GOT3 (cell line): ENCODE measurements around the gene NSF.

ENCODE experiments used
- DNase-seq: peaks from one replicate; lab custom pipeline; 2025; ENCODE audit warnings: mixed read lengths; lab: John Stamatoyannopoulos, UW

The NSF gene

GRCh38 chr17:46800573-46800972 lies 210.1 kb downstream of the NSF start:
- DNase-seq: no peak

- DNase-seq: no peak
Observed at GRCh38 chr17:46802800-46803199, 212.3 kb downstream of the NSF start.

GRCh38 chr17:46803544-46803943 lies 213.1 kb downstream of the NSF start:
- DNase-seq: no peak

- no peak for DNase-seq
Observed at GRCh38 chr17:46805771-46806170, 215.3 kb downstream of the NSF start.
